PFSK-1 (cell line): ENCODE results near the gene PDS5B.

Source experiments
- FOXP2 ChIP-seq: optimal IDR thresholded peaks from 2 replicates; pipeline ENCODE3; 2011; ENCODE audit warnings: borderline replicate concordance, control low read depth, inconsistent platforms; ENCODE audit not compliant: insufficient read depth; ENCODE audit errors: extremely low read length, extremely low read depth
- POLR2AphosphoS5 ChIP-seq: IDR thresholded peaks from 2 replicates; pipeline ENCODE4 v1.6.1; 2012; ENCODE audit warnings: low read depth, mild to moderate bottlenecking, control low read depth, low read length, moderate library complexity
- SIN3A ChIP-seq: IDR thresholded peaks from 2 replicates; pipeline ENCODE4 v1.6.1; 2012; ENCODE audit warnings: mild to moderate bottlenecking, low read length, moderate library complexity, borderline replicate concordance; ENCODE audit not compliant: insufficient read depth
- TAF1 ChIP-seq: IDR thresholded peaks from 2 replicates; pipeline ENCODE4 v1.6.1; 2012; ENCODE audit warnings: low read length, control low read depth, borderline replicate concordance; ENCODE audit not compliant: insufficient read depth
- TF ChIP-seq, protein P1 (sequence below), 2 experiments: IDR thresholded peaks; 2 replicates each; pipeline versions ENCODE4 v1.6.1 to v1.8.0; 2011 to 2012; ENCODE audit warnings: low read depth in 2 of 2, low read length in 2 of 2, control low read depth in 1 of 2, inconsistent platforms in 1 of 2, mild to moderate bottlenecking in 1 of 2, moderate library complexity in 1 of 2; ENCODE audit not compliant: insufficient read depth in 1 of 2

PDS5B gene

DNA sequence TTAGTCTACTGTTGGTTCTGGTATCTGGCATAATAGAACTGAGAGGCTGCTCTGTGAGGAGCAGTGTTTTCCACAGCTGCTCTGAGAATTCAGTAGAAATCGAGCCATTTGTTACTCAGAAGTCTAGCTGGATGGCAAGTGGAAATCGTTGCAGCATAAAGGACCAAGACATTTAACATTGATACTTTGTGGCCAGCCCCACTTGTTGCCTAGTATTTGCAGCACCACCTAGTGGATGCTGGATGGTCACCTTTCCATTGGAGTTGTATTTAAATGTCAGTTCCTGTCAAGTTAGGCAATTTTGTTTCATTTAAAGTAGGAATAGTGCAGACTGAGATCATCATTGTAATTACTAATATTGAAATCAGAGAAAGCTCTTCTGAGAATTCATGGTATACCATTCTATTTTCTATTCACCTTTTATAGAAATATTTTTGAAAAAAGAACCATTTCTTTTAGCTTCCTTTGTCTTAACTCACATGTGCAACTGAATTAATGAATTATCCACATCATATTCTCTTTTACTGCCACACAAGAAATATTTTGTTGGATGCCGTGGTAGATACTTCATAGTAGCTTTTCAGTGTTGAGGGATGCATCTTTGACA lies 64.6 kb downstream of the PDS5B start:
- TF ChIP-seq SIN3A (no peak), POLR2AphosphoS5 (no peak), FOXP2 (no peak), TAF1 (no peak)
- TF ChIP-seq, protein P1, sequence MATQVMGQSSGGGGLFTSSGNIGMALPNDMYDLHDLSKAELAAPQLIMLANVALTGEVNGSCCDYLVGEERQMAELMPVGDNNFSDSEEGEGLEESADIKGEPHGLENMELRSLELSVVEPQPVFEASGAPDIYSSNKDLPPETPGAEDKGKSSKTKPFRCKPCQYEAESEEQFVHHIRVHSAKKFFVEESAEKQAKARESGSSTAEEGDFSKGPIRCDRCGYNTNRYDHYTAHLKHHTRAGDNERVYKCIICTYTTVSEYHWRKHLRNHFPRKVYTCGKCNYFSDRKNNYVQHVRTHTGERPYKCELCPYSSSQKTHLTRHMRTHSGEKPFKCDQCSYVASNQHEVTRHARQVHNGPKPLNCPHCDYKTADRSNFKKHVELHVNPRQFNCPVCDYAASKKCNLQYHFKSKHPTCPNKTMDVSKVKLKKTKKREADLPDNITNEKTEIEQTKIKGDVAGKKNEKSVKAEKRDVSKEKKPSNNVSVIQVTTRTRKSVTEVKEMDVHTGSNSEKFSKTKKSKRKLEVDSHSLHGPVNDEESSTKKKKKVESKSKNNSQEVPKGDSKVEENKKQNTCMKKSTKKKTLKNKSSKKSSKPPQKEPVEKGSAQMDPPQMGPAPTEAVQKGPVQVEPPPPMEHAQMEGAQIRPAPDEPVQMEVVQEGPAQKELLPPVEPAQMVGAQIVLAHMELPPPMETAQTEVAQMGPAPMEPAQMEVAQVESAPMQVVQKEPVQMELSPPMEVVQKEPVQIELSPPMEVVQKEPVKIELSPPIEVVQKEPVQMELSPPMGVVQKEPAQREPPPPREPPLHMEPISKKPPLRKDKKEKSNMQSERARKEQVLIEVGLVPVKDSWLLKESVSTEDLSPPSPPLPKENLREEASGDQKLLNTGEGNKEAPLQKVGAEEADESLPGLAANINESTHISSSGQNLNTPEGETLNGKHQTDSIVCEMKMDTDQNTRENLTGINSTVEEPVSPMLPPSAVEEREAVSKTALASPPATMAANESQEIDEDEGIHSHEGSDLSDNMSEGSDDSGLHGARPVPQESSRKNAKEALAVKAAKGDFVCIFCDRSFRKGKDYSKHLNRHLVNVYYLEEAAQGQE (IDR thresholded peaks at IDR 0.05; ENCODE audit: insufficient read depth in 1 of 2, low read depth in 2 of 2, low read length in 2 of 2) = no peak

GRCh38 chr13:32657309-32657708 lies 71.1 kb downstream of the PDS5B start:
- TF ChIP-seq TAF1 (no peak), SIN3A (no peak), FOXP2 (no peak), POLR2AphosphoS5 (no peak)
- TF ChIP-seq, protein P1 (IDR thresholded peaks at IDR 0.05; ENCODE audit: insufficient read depth in 1 of 2, low read depth in 2 of 2, low read length in 2 of 2) = no peak

GRCh38 chr13:32659736-32660135 lies 73.5 kb downstream of the PDS5B start:
- TF ChIP-seq SIN3A (no peak), TAF1 (no peak)

GRCh38 chr13:32660227-32660626 lies 74.0 kb downstream of the PDS5B start:
- TF ChIP-seq, protein P1 (IDR thresholded peaks at IDR 0.05; ENCODE audit: insufficient read depth in 1 of 2, low read depth in 2 of 2, low read length in 2 of 2) = no peak
- TF ChIP-seq SIN3A (no peak), POLR2AphosphoS5 (no peak), FOXP2 (no peak), TAF1 (no peak)

- TF ChIP-seq SIN3A = no peak
- TF ChIP-seq FOXP2 = no peak
- no peak for TF ChIP-seq POLR2AphosphoS5
These were observed 75.4 kb downstream of the PDS5B start for GRCh38 chr13:32661685-32662084.

GRCh38 chr13:32663660-32664059 lies 77.4 kb downstream of the PDS5B start:
- TF ChIP-seq FOXP2 (no peak), POLR2AphosphoS5 (no peak), SIN3A (no peak), TAF1 (no peak)
- TF ChIP-seq, protein P1 (IDR thresholded peaks at IDR 0.05; ENCODE audit: insufficient read depth in 1 of 2, low read depth in 2 of 2, low read length in 2 of 2) = no peak
